ENCODE data around the gene LIPN.

DNA sequence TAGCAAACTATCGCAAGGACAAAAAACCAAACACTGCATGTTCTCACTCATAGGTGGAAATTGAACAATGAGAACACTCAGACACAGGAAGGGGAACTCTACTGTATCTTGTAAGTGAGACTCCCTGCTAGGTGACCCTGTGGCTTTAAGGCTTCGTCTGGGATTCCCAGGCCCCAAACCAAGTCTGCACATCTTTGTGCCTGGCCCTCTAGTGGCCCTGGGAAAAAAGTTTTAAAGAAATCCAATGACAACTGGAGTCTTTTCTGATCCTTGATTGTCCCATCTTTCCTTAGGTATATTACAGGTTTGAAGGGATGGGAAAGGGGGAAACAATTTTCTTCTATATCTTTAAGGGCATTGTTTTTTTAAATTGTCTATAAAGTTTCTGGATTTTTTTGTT, 32.1 kb downstream of the LIPN start:
- TF ChIP-seq POLR2AphosphoS5 (IDR thresholded peaks at IDR 0.05; ENCODE audit: low read depth, low read length) = no peak
- TF ChIP-seq SIN3A (IDR thresholded peaks at IDR 0.05; ENCODE audit: borderline replicate concordance, insufficient read depth, low read length) = no peak
- TF ChIP-seq, protein P1, sequence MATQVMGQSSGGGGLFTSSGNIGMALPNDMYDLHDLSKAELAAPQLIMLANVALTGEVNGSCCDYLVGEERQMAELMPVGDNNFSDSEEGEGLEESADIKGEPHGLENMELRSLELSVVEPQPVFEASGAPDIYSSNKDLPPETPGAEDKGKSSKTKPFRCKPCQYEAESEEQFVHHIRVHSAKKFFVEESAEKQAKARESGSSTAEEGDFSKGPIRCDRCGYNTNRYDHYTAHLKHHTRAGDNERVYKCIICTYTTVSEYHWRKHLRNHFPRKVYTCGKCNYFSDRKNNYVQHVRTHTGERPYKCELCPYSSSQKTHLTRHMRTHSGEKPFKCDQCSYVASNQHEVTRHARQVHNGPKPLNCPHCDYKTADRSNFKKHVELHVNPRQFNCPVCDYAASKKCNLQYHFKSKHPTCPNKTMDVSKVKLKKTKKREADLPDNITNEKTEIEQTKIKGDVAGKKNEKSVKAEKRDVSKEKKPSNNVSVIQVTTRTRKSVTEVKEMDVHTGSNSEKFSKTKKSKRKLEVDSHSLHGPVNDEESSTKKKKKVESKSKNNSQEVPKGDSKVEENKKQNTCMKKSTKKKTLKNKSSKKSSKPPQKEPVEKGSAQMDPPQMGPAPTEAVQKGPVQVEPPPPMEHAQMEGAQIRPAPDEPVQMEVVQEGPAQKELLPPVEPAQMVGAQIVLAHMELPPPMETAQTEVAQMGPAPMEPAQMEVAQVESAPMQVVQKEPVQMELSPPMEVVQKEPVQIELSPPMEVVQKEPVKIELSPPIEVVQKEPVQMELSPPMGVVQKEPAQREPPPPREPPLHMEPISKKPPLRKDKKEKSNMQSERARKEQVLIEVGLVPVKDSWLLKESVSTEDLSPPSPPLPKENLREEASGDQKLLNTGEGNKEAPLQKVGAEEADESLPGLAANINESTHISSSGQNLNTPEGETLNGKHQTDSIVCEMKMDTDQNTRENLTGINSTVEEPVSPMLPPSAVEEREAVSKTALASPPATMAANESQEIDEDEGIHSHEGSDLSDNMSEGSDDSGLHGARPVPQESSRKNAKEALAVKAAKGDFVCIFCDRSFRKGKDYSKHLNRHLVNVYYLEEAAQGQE (IDR thresholded peaks at IDR 0.05; ENCODE audit: insufficient read depth in 1 of 2, low read depth in 2 of 2, low read length in 2 of 2) = no peak
- TF ChIP-seq TAF1 (IDR thresholded peaks at IDR 0.05; ENCODE audit: borderline replicate concordance, insufficient read depth, low read length) = no peak

All from PFSK-1 (cell line).